DND-41 (cell line): Measurements from ENCODE around the gene GRM4.
A peak's percentile ranks its signal among the peaks of the same experiment; 100 is the strongest.

Experiments
- ATAC-seq: fragments of 200-7000 bp; cut with Tn5 transposase; 3 replicates; pipeline ENCODE4 v1.9.1; 2021; ENCODE audit warnings: low read depth; ENCODE audit not compliant: insufficient read depth
- DNase-seq: peaks from one replicate; pipeline ENCODE4 v3.0.0-alpha.2; 2020
- H2AFZ ChIP-seq: 2 replicates; pipeline ENCODE4 v1.6.0; 2012; ENCODE audit warnings: low read depth, low read length
- H3K27ac ChIP-seq: 2 replicates; pipeline ENCODE4 v1.5.1; 2012; ENCODE audit warnings: low read length, inconsistent platforms
- H3K27me3 ChIP-seq: fragments of 200-600 bp; sonication (generic); 2 replicates; pipeline ENCODE4 v1.6.0; 2012; ENCODE audit warnings: low read length, mild to moderate bottlenecking, inconsistent platforms; ENCODE audit not compliant: insufficient read depth, poor library complexity
- H3K36me3 ChIP-seq: 2 replicates; pipeline ENCODE4 v1.5.1; 2012; ENCODE audit warnings: low read length, inconsistent platforms; ENCODE audit not compliant: insufficient read depth
- H3K4me1 ChIP-seq: 2 replicates; pipeline ENCODE4 v1.5.1; 2012; ENCODE audit warnings: mild to moderate bottlenecking, low read length; ENCODE audit not compliant: insufficient read depth
- H3K4me2 ChIP-seq: 2 replicates; pipeline ENCODE4 v1.6.0; 2012; ENCODE audit warnings: mild to moderate bottlenecking, moderate library complexity, low read length, inconsistent platforms; ENCODE audit not compliant: insufficient read depth
- H3K4me3 ChIP-seq, 2 experiments: fragments of 200-600 bp in 1 of 2; shearing (Covaris generic) in 1 of 2; 2 replicates each; pipeline ENCODE4 v1.5.1; 2012 to 2016; ENCODE audit warnings: inconsistent platforms in 2 of 2, low read length in 2 of 2, mild to moderate bottlenecking in 2 of 2, low read depth in 1 of 2, moderate library complexity in 1 of 2
- H3K79me2 ChIP-seq: 2 replicates; pipeline ENCODE4 v1.6.0; 2012; ENCODE audit warnings: low read length, inconsistent platforms; ENCODE audit not compliant: insufficient read depth
- H3K9ac ChIP-seq: 2 replicates; pipeline ENCODE4 v1.6.0; 2012; ENCODE audit warnings: low read depth, mild to moderate bottlenecking, inconsistent platforms, low read length, moderate library complexity
- H3K9me3 ChIP-seq: 2 replicates; pipeline ENCODE4 v1.5.1; 2012; ENCODE audit warnings: low read length, moderate library complexity, mild to moderate bottlenecking, inconsistent platforms; ENCODE audit not compliant: insufficient read depth, severe bottlenecking
- H4K20me1 ChIP-seq: 2 replicates; pipeline ENCODE4 v1.6.0; 2012; ENCODE audit warnings: low read length; ENCODE audit not compliant: insufficient read depth
- EZH2 ChIP-seq: IDR thresholded peaks from 3 replicates; pipeline ENCODE4 v1.6.1; 2012; ENCODE audit warnings: borderline replicate concordance, low read depth, mild to moderate bottlenecking, moderate library complexity, low read length, inconsistent platforms; ENCODE audit not compliant: severe bottlenecking
- TF ChIP-seq, protein P1 (sequence below): IDR thresholded peaks from 2 replicates; pipeline ENCODE4 v1.5.1; 2012; ENCODE audit warnings: borderline replicate concordance, low read length, moderate library complexity, mild to moderate bottlenecking; ENCODE audit not compliant: poor library complexity, severe bottlenecking; ENCODE audit errors: extremely low read depth

The GRM4 gene

DNA sequence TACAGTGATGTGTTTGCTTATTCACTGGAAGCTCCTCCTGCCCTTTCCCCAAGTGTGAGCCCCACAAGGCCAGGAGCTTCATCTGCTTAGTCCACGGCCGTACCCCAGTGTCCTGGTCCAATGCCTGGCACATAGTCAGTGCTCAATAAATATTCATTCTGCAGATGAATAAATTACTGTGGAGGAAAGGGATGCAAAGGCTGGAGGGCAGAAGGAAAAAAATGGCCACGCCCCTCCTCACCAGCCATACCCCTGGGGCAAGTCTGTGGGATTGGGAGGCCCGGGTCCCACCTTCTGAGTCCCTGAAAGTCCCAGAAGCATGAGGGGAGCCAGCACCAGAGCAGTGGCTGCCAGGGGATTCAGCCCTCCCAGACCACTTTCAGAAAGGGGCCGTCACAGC, 65.5 kb downstream of the GRM4 start:
- no peak overlapping the region for H3K9ac ChIP-seq
- ATAC-seq (no peak), DNase-seq (no peak)
- no peak overlapping the region for H2AFZ ChIP-seq
- no peaks in the 10 kb centered on the region for H3K36me3 ChIP-seq
- peaks cover 2% of the 10 kb centered on the region for H3K27me3 ChIP-seq
- no peak overlapping the region for H3K4me2 ChIP-seq
- no peaks in the 10 kb centered on the region for H3K9me3 ChIP-seq
- H4K20me1 ChIP-seq, result 0 out of 2 replicates have a peak, but pooled peaks cover 8% of the 10 kb centered on the region
- no peak overlapping the region for H3K4me3 ChIP-seq
- no peaks in the 10 kb centered on the region for H3K79me2 ChIP-seq
- TF ChIP-seq EZH2, result no peak
- TF ChIP-seq, protein P1, sequence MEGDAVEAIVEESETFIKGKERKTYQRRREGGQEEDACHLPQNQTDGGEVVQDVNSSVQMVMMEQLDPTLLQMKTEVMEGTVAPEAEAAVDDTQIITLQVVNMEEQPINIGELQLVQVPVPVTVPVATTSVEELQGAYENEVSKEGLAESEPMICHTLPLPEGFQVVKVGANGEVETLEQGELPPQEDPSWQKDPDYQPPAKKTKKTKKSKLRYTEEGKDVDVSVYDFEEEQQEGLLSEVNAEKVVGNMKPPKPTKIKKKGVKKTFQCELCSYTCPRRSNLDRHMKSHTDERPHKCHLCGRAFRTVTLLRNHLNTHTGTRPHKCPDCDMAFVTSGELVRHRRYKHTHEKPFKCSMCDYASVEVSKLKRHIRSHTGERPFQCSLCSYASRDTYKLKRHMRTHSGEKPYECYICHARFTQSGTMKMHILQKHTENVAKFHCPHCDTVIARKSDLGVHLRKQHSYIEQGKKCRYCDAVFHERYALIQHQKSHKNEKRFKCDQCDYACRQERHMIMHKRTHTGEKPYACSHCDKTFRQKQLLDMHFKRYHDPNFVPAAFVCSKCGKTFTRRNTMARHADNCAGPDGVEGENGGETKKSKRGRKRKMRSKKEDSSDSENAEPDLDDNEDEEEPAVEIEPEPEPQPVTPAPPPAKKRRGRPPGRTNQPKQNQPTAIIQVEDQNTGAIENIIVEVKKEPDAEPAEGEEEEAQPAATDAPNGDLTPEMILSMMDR, result no peak
- H3K4me1 ChIP-seq, result no peaks in the 10 kb centered on the region
- no peak overlapping the region for H3K27ac ChIP-seq

- 0 out of 2 replicates have a peak, but pooled peaks cover 8% of the 10 kb centered on the region for H4K20me1 ChIP-seq
- H3K27me3 ChIP-seq, result peaks cover 2% of the 10 kb centered on the region
- no peak overlapping the region for H2AFZ ChIP-seq
- H3K4me1 ChIP-seq, result no peaks in the 10 kb centered on the region
- H3K9me3 ChIP-seq, result no peaks in the 10 kb centered on the region
- no peaks in the 10 kb centered on the region for H3K79me2 ChIP-seq
- no peak overlapping the region for H3K4me2 ChIP-seq
- ATAC-seq, result no peak
- no peak overlapping the region for H3K27ac ChIP-seq
- no peak for DNase-seq
- no peak overlapping the region for H3K4me3 ChIP-seq
- H3K36me3 ChIP-seq, result no peaks in the 10 kb centered on the region
- no peak overlapping the region for H3K9ac ChIP-seq
- TF ChIP-seq, protein P1, result no peak
- no peak for TF ChIP-seq EZH2
These were observed 66.0 kb downstream of the GRM4 start for GRCh38 chr6:34079899-34080298.

GRCh38 chr6:34075906-34076305, 70.0 kb downstream of the GRM4 start:
- H3K4me2 ChIP-seq, result no peak overlapping the region
- no peaks in the 10 kb centered on the region for H3K36me3 ChIP-seq
- H3K79me2 ChIP-seq, result no peaks in the 10 kb centered on the region
- H3K4me3 ChIP-seq, result no peak overlapping the region
- no peaks in the 10 kb centered on the region for H3K4me1 ChIP-seq
- no peaks in the 10 kb centered on the region for H3K9me3 ChIP-seq
- peaks cover 2% of the 10 kb centered on the region for H3K27me3 ChIP-seq
- no peak overlapping the region for H3K9ac ChIP-seq
- H2AFZ ChIP-seq, result no peak overlapping the region
- no peak for DNase-seq
- H4K20me1 ChIP-seq, result peaks cover 8% of the 10 kb centered on the region; the same call in 1 of the 2 replicates
- TF ChIP-seq EZH2, result no peak
- no peak overlapping the region for H3K27ac ChIP-seq
- no peak for ATAC-seq

GRCh38 chr6:34074064-34074742, 71.7 kb downstream of the GRM4 start:
- H2AFZ ChIP-seq, result no peak overlapping the region
- no peaks in the 10 kb centered on the region for H3K36me3 ChIP-seq
- H3K4me1 ChIP-seq, result no peaks in the 10 kb centered on the region
- H4K20me1 ChIP-seq, result peaks cover 10% of the 10 kb centered on the region; the same call in 1 of the 2 replicates
- H3K27ac ChIP-seq, result no peak overlapping the region
- no peaks in the 10 kb centered on the region for H3K79me2 ChIP-seq
- H3K9ac ChIP-seq, result no peak overlapping the region
- ATAC-seq (no peak; the same call in 2 of the 3 replicates), DNase-seq (no peak)
- no peak for TF ChIP-seq EZH2
- TF ChIP-seq, protein P1, result peak; percentile 3
- peaks cover 2% of the 10 kb centered on the region for H3K27me3 ChIP-seq
- no peak overlapping the region for H3K4me2 ChIP-seq
- no peak overlapping the region for H3K4me3 ChIP-seq
- no peaks in the 10 kb centered on the region for H3K9me3 ChIP-seq
